ENCODE results near the gene CORO7. TPM values are rescaled to one million over a fixed set of nuclear protein-coding genes. Genes with fewer than 3 reads are reported as not detected.

The CORO7 gene
- polyA plus RNA-seq, 1 of the 3 experiments (the other 2 are of a cell fraction) = 25.8 TPM

DNA sequence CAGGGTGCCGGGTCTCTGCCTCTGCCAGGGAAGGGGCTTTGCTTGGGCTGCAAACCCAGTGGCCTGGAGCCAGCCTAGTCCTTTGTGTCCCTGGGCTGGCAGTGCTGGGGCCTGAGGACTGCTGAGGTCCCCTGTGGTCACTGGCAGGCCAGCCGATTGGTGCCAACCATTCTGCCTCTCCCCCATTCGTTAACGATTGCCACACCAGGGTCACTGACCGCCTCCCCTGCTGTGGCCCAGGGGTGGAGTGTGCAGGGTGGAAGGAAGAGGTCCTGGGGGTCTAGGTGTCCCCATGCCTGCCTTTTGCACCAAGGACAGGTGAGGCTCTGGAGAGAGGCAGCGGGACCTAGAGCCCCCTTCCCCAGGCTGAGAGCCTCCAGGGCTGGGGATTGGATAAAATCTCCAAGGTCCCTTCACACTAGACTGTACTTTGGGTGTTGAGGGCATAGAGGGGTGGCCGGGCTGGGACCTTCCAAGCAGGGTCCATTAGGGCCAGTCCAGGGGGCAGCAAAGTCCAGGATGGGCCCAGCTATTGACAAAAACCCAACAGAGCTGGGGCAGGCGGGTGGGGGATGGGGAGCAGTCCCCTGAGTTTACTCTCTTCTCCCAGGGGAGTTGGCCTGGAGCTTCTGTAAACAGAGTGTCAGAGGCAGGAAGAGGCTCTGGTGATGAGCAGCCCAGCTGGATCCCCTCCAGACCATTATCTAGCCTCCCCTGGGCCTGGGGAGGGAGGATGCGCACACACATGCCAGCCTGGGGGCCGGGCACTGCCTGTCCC is 43.6 kb downstream of the CORO7 start (continued):
- TF ChIP-seq USF1 (IDR thresholded peaks at IDR 0.05; ENCODE audit: borderline replicate concordance, low read depth) = no peak
- peak; percentile 39; the same call in 1 of the 2 replicates for TF ChIP-seq GATA2 (CRISPR knock-in tag; IDR thresholded peaks at IDR 0.05)
- TF ChIP-seq, protein P1, sequence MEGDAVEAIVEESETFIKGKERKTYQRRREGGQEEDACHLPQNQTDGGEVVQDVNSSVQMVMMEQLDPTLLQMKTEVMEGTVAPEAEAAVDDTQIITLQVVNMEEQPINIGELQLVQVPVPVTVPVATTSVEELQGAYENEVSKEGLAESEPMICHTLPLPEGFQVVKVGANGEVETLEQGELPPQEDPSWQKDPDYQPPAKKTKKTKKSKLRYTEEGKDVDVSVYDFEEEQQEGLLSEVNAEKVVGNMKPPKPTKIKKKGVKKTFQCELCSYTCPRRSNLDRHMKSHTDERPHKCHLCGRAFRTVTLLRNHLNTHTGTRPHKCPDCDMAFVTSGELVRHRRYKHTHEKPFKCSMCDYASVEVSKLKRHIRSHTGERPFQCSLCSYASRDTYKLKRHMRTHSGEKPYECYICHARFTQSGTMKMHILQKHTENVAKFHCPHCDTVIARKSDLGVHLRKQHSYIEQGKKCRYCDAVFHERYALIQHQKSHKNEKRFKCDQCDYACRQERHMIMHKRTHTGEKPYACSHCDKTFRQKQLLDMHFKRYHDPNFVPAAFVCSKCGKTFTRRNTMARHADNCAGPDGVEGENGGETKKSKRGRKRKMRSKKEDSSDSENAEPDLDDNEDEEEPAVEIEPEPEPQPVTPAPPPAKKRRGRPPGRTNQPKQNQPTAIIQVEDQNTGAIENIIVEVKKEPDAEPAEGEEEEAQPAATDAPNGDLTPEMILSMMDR (IDR thresholded peaks at IDR 0.05) = no peak
- TF ChIP-seq FOXM1 (IDR thresholded peaks at IDR 0.05; ENCODE audit: low read depth) = no peak
- peak; percentile 86 for TF ChIP-seq NFIC (IDR thresholded peaks at IDR 0.05; ENCODE audit: borderline replicate concordance)
- TF ChIP-seq FOXJ3 (CRISPR knock-in tag; IDR thresholded peaks at IDR 0.05) = no peak
- TF ChIP-seq, protein P2, sequence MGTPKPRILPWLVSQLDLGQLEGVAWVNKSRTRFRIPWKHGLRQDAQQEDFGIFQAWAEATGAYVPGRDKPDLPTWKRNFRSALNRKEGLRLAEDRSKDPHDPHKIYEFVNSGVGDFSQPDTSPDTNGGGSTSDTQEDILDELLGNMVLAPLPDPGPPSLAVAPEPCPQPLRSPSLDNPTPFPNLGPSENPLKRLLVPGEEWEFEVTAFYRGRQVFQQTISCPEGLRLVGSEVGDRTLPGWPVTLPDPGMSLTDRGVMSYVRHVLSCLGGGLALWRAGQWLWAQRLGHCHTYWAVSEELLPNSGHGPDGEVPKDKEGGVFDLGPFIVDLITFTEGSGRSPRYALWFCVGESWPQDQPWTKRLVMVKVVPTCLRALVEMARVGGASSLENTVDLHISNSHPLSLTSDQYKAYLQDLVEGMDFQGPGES (IDR thresholded peaks at IDR 0.05; ENCODE audit: low read depth, low read length) = no peak
- TF ChIP-seq RAD21 (IDR thresholded peaks at IDR 0.05; ENCODE audit: low read length) = no peak
- no peak for TF ChIP-seq NRF1 (IDR thresholded peaks at IDR 0.05; ENCODE audit: low read depth, low read length)
- TF ChIP-seq, protein P3, sequence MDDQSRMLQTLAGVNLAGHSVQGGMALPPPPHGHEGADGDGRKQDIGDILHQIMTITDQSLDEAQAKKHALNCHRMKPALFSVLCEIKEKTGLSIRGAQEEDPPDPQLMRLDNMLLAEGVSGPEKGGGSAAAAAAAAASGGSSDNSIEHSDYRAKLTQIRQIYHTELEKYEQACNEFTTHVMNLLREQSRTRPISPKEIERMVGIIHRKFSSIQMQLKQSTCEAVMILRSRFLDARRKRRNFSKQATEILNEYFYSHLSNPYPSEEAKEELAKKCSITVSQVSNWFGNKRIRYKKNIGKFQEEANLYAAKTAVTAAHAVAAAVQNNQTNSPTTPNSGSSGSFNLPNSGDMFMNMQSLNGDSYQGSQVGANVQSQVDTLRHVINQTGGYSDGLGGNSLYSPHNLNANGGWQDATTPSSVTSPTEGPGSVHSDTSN (IDR thresholded peaks at IDR 0.05) = peak; percentile 67

DNA sequence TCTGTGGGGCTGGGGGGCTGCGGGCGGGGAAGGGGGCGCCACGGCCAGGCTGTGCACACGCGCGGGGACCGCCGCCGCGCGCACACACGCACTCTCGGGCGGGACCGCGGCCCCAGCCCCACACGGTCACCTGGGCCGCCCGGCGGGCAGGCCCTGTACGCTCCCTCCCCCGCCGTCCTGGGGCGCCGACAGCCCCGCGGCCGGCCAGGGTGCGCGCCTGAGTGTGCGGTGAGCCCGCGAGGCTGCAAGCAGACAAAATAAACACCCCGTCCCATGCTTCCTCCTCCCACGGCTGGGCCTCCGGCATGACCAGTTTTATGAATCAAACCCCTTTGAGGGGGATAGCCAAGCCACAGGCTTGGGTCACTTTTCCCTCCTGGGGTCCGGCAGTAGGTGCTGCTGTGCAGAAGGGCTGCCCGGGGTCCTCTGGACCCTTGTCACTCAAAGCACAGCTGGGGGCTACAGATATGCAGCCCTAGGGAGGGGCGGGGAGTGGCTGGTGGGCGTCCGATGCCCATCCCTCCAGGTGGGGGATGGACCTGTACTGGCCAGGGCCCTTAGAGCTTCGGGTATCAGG is 44.3 kb downstream of the CORO7 start:
- Histone ChIP-seq H3K9ac (peak overlapping the region; percentile 64), H2AFZ (ENCODE audit: low read depth) (no peak overlapping the region), H3K36me3 (replicated peaks in 1 of 2; ENCODE audit: control insufficient read depth in 1 of 2, insufficient read depth in 2 of 2, low read length in 1 of 2) (no peaks in the 10 kb centered on the region), H3K4me1 (ENCODE audit: control insufficient read depth in 1 of 2, insufficient read depth in 2 of 2, low read depth in 1 of 2, low read length in 1 of 2) (peaks cover 40 to 86% of the 10 kb centered on the region in 2 experiments), H3K27me3 (ENCODE audit: insufficient read depth) (no peaks in the 10 kb centered on the region), H3K4me2 (peak overlapping the region; percentile 91), H3K4me3 (ENCODE audit: low read depth in 2 of 2, low read length in 1 of 2) (peak overlapping the region; percentile 77 to 92), H4K20me1 (ENCODE audit: insufficient read depth) (peaks cover 29% of the 10 kb centered on the region), H3K9me3 (no peaks in the 10 kb centered on the region), H3K27ac (ENCODE audit: low read depth in 2 of 2, low read length in 1 of 2) (peak overlapping the region; percentile 83), H3K79me2 (ENCODE audit: insufficient read depth) (peaks cover 49% of the 10 kb centered on the region), H3F3A (replicated peaks; ENCODE audit: insufficient read depth) (peaks cover 17% of the 10 kb centered on the region), H3K9me2 (no peaks in the 10 kb centered on the region)
- 0% methylated on average over 3 of the region's 43 CpGs for WGBS (ENCODE audit: low lambda C conversion rate)
- POLR2A ChIA-PET = interaction anchor here (3.4 kb wide), 1 partner anchor 21 kb away, joined by 28 read pairs; no protein-coding TSS in a partner anchor
- CTCF ChIA-PET = interaction anchor here (1.6 to 32.1 kb wide), 4 partner anchors 13 to 44 kb away, joined by 6 to 558 read pairs (median 15); no protein-coding TSS in a partner anchor
- peak; percentile 58 for DNase-seq
- TF ChIP-seq, protein P2 (IDR thresholded peaks at IDR 0.05; ENCODE audit: low read depth, low read length) = no peak
- TF ChIP-seq NFIC (IDR thresholded peaks at IDR 0.05; ENCODE audit: borderline replicate concordance) (no peak), TCF12 (IDR thresholded peaks at IDR 0.05) (no peak)

Measured in SK-N-SH (cell line).